GM12878 (cell line): ENCODE data around the gene TTC16. TPM values are rescaled to one million over a fixed set of nuclear protein-coding genes. Genes with fewer than 3 reads are reported as not detected.

ENCODE experiments used
- ATAC-seq: fragments of 200-7000 bp; cut with Tn5 transposase; 3 replicates; pipeline ENCODE4 v1.9.1; 2020; ENCODE audit warnings: mild to moderate bottlenecking, moderate library complexity
- BruUV-seq: library from RNA; stranded (reverse); fragments of 400-500 nt; replicated peaks from 2 replicates; lab custom pipeline; 2021; lab: Mats Ljungman, UMichigan
- CTCF ChIA-PET: fragments of 300-600 bp; sonication (Branson Sonifier 250); formaldehyde crosslinking; extraction: SDS; loops from one replicate; lab custom pipeline; 2021; ENCODE audit warnings: inconsistent platforms; lab: Yijun Ruan, JAX
- POLR2A ChIA-PET: fragments of 350-600 bp; formaldehyde crosslinking; extraction: SDS; loops from one replicate; lab custom pipeline; 2021; ENCODE audit warnings: inconsistent platforms; lab: Charles Lee
- RAD21 ChIA-PET: fragments of 300-600 bp; sonication (Branson Sonifier 250); formaldehyde crosslinking; loops from one replicate; lab custom pipeline; 2023; ENCODE audit warnings: antibody characterized with exemption; ENCODE audit not compliant: unreplicated experiment; lab: Charles Lee
- SMC1A ChIA-PET: fragments of 300-600 bp; sonication (Branson Sonifier 250); formaldehyde crosslinking; loops from one replicate; lab custom pipeline; 2023; ENCODE audit not compliant: unreplicated experiment, uncharacterized antibody; lab: Charles Lee
- DNase-seq: peaks from one replicate; pipeline ENCODE4 v3.0.0-alpha.2; 2011; ENCODE audit warnings: low read depth, low spot score
- FAIRE-seq: peaks from 3 replicates; lab custom pipeline; 2011; peaks lifted over from hg19 to GRCh38; lab: Jason Lieb, UNC
- H2AFZ ChIP-seq: 2 replicates; pipeline ENCODE4 v1.6.0; 2011; ENCODE audit warnings: low read depth, low read length, control low read depth; ENCODE audit not compliant: control insufficient read depth
- H3K27ac ChIP-seq: 2 replicates; pipeline ENCODE4 v1.5.1; 2011; ENCODE audit warnings: control low read depth; ENCODE audit not compliant: control insufficient read depth, insufficient read depth
- H3K27me3 ChIP-seq, 2 experiments: replicated peaks in 1 of 2; 2 replicates each; pipeline versions ENCODE4 v1.6.0 to v1.6.1; 2011; ENCODE audit warnings: low read length in 1 of 2; ENCODE audit not compliant: control insufficient read depth in 2 of 2, insufficient read depth in 2 of 2
- H3K36me3 ChIP-seq, 2 experiments: 2 replicates each; pipeline ENCODE4 v1.5.1; 2011; ENCODE audit warnings: low read length in 1 of 2; ENCODE audit not compliant: control insufficient read depth in 2 of 2, insufficient read depth in 2 of 2
- H3K4me1 ChIP-seq: 2 replicates; pipeline ENCODE4 v1.6.1; 2011; ENCODE audit warnings: mild to moderate bottlenecking, low read length, moderate library complexity, mixed read lengths; ENCODE audit not compliant: control insufficient read depth, insufficient read depth
- H3K4me2 ChIP-seq: 2 replicates; pipeline ENCODE4 v1.6.0; 2011; ENCODE audit warnings: control low read depth; ENCODE audit not compliant: control insufficient read depth, insufficient read depth
- H3K4me3 ChIP-seq: fragments of 200-600 bp; sonication (generic); 2 replicates; pipeline ENCODE4 v1.5.1; 2016
- H3K79me2 ChIP-seq: 2 replicates; pipeline ENCODE4 v1.6.0; 2011; ENCODE audit warnings: low read length; ENCODE audit not compliant: control insufficient read depth, insufficient read depth
- H3K9ac ChIP-seq: 2 replicates; pipeline ENCODE4 v1.8.0; 2011; ENCODE audit warnings: low read length, control low read depth, mixed read lengths; ENCODE audit not compliant: control insufficient read depth, insufficient read depth
- H3K9me3 ChIP-seq: replicated peaks from 3 replicates; pipeline ENCODE4 v1.5.1; 2011; ENCODE audit warnings: mild to moderate bottlenecking, low read length; ENCODE audit not compliant: control insufficient read depth, insufficient read depth
- H4K20me1 ChIP-seq: 2 replicates; pipeline ENCODE4 v1.6.0; 2011; ENCODE audit not compliant: control insufficient read depth, insufficient read depth
- CBX5 ChIP-seq: sonication (generic); IDR thresholded peaks from 2 replicates; pipeline ENCODE4 v1.6.1; 2016; ENCODE audit warnings: low read depth, moderate library complexity, mild to moderate bottlenecking, inconsistent platforms
- DPF2 ChIP-seq: fragments of 450-650 bp; IDR thresholded peaks from 2 replicates; pipeline ENCODE4 v1.6.1; 2017; ENCODE audit warnings: mild to moderate bottlenecking
- EZH2 ChIP-seq: IDR thresholded peaks from 2 replicates; pipeline ENCODE4 v1.6.1; 2012; ENCODE audit warnings: low read depth, mild to moderate bottlenecking, control low read depth, inconsistent platforms, low read length, borderline replicate concordance; ENCODE audit not compliant: control insufficient read depth
- IKZF1 ChIP-seq: fragments of 450-650 bp; conservative IDR thresholded peaks from 2 replicates; pipeline ENCODE4 v1.6.1; 2017; ENCODE audit warnings: antibody characterized with exemption, mild to moderate bottlenecking
- MTA3 ChIP-seq: IDR thresholded peaks from 2 replicates; pipeline ENCODE4 v1.6.1; 2012; ENCODE audit warnings: low read length, inconsistent platforms, borderline replicate concordance
- NFYB ChIP-seq: IDR thresholded peaks from 2 replicates; pipeline ENCODE4 v1.6.1; 2011; ENCODE audit warnings: low read depth, mild to moderate bottlenecking, low read length, improper control_type of control experiment, moderate library complexity; ENCODE audit not compliant: insufficient read depth
- NKRF ChIP-seq: fragments of 450-650 bp; conservative IDR thresholded peaks from 2 replicates; pipeline ENCODE4 v1.6.1; 2017; ENCODE audit warnings: mild to moderate bottlenecking, moderate library complexity
- PAX8 ChIP-seq: fragments of 450-650 bp; IDR thresholded peaks from 2 replicates; pipeline ENCODE4 v1.6.1; 2017; ENCODE audit warnings: mild to moderate bottlenecking, moderate library complexity
- PML ChIP-seq: IDR thresholded peaks from 2 replicates; pipeline ENCODE4 v1.6.1; 2012; ENCODE audit warnings: low read length, inconsistent platforms
- SUZ12 ChIP-seq: fragments of 200-600 bp; sonication (generic); IDR thresholded peaks from one replicate; pipeline ENCODE4 v1.6.1; 2018; ENCODE audit warnings: antibody characterized with exemption, mild to moderate bottlenecking; ENCODE audit not compliant: unreplicated experiment
- ZBTB11 ChIP-seq: fragments of 450-650 bp; formaldehyde crosslinking; IDR thresholded peaks from 2 replicates; pipeline ENCODE4 v1.5.0; 2022; ENCODE audit warnings: mild to moderate bottlenecking, missing genetic modification characterization
- ZSCAN29 ChIP-seq: fragments of 450-650 bp; IDR thresholded peaks from 2 replicates; pipeline ENCODE4 v1.6.1; 2017; ENCODE audit warnings: mild to moderate bottlenecking, moderate library complexity
- WGBS: methylation state at CpG from one replicate; pipeline ENCODE4 v1.1.6; 2016; ENCODE audit warnings: low lambda C conversion rate; ENCODE audit not compliant: insufficient replicate concordance, insufficient coverage; ENCODE audit errors: missing lambda C conversion rate; 5-methylcytosine and 5-hydroxymethylcytosine counted together
- in situ Hi-C: fragments of 300-500 bp; cut with MboI; formaldehyde crosslinking; loops from 9 replicates; pipeline ENCODE4 v1.14.3; 2018; ENCODE audit warnings: mixed read lengths
- intact Hi-C: fragments of 100-400 bp; cut with micrococcal nuclease; formaldehyde crosslinking; loops from one replicate; pipeline ENCODE4 v1.14.2; 2022; ENCODE audit not compliant: unreplicated experiment
- polyA plus RNA-seq, 11 experiments: library from polyadenylated mRNA; depleted of rRNA in 4 of 11; unstranded in 6 of 11; stranded (reverse) in 5 of 11; fragments of >200 nt; fragmentation: Nextera tagmentation in 4 of 11; fragmentation: Illumina TruSeq in 1 of 11; extraction: Ambion mirVana in 4 of 11; extraction: Trizol in 1 of 11; gene quantifications; 1 replicate in 1 of 11; 2 replicates in 10 of 11; pipeline versions ENCODE4 v1.2.1 to v1.2.3, GENCODE V29; 2011 to 2016; ENCODE audit warnings: inconsistent platforms in 2 of 11, missing spikeins in 2 of 11, low read depth in 1 of 11
- total RNA-seq, 4 experiments: library from RNA; depleted of rRNA in 3 of 4; stranded (reverse); fragments of >200 nt in 3 of 4; fragmentation: Illumina TruSeq in 1 of 4; extraction: Trizol in 1 of 4; gene quantifications; 2 replicates each; pipeline versions ENCODE4 v1.2.1 to v1.2.3, GENCODE V29; 2013 to 2021
- TF ChIP-seq, protein P1 (sequence below): fragments of 450-650 bp; IDR thresholded peaks from 2 replicates; pipeline ENCODE4 v1.6.1; 2016; ENCODE audit warnings: mild to moderate bottlenecking

TTC16 gene
- total and polyA plus RNA-seq, 10 of the 15 experiments (the other 5 are each of a cell fraction or from before 2014, with no cell fraction given): 0.03 TPM; not detected in 9

DNA sequence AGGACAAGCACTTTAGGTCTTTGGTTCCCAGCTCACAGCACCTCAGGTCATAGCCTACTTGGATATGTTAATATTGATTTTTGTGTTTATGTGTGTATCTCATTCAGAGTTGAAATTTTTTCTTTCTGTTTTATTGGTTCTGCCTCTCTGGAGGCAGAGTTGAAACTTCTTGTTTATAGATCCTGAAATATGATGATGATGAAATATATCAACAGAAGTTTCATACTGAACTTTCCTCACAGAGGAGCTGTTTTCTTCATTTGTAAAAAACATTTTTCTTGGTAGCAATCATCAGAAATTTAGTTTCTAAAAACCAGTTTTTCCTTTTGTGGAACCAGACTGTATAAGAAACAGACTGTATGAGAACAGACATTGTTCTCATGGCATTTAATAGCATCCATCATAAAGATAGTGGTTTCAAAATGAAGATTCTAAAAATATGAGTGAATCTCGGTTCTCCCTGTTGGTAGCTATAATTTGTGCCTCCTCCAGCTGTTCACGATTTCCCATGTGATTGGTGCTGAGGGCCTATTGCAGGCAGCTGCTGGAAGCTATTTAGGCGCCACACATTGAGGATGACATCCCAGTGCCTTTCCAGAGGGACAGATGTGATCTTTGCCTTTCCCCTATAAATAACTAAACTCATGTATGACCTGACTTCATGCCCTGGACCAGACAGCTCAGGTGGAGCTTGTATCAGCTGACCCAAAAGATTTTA lies 48.6 kb upstream of the TTC16 start (continued):
- TF ChIP-seq NFYB: no peak
- TF ChIP-seq PML: no peak
- TF ChIP-seq ZSCAN29: no peak

GRCh38 chr9:127667906-127668305 lies 48.0 kb upstream of the TTC16 start:
- Histone ChIP-seq H3K4me3 (no peak overlapping the region), H3K9ac (no peak overlapping the region), H3K79me2 (no peaks in the 10 kb centered on the region), H3K27me3 (peaks cover 2 to 9% of the 10 kb centered on the region in 2 experiments; a peak in 2 of 4 replicates), H3K9me3 (no peaks in the 10 kb centered on the region), H4K20me1 (no peaks in the 10 kb centered on the region), H2AFZ (no peak overlapping the region), H3K4me2 (no peak overlapping the region), H3K4me1 (no peaks in the 10 kb centered on the region), H3K36me3 (no peaks in the 10 kb centered on the region), H3K27ac (no peak overlapping the region)
- in situ Hi-C loops (no loop called here), intact Hi-C loops (no loop called here)
- ChIA-PET SMC1A (no interaction called here), RAD21 (no interaction called here), CTCF (interaction anchor here (0.5 to 2.2 kb wide), 3 partner anchors 9 to 455 kb away, joined by 3 to 6 read pairs (median 3); no protein-coding TSS in a partner anchor), POLR2A (no interaction called here)
- WGBS: 56% methylated on average over 18 of the region's 18 CpGs
- BruUV-seq: no TSS peak
- no peak for DNase-seq
- no peak for FAIRE-seq
- ATAC-seq: no peak
- TF ChIP-seq DPF2 (no peak), EZH2 (no peak), IKZF1 (no peak), CBX5 (no peak), MTA3 (no peak), PAX8 (no peak), NKRF (no peak), ZBTB11 (CRISPR knock-in tag) (no peak), SUZ12 (no peak)
- TF ChIP-seq, protein P1, sequence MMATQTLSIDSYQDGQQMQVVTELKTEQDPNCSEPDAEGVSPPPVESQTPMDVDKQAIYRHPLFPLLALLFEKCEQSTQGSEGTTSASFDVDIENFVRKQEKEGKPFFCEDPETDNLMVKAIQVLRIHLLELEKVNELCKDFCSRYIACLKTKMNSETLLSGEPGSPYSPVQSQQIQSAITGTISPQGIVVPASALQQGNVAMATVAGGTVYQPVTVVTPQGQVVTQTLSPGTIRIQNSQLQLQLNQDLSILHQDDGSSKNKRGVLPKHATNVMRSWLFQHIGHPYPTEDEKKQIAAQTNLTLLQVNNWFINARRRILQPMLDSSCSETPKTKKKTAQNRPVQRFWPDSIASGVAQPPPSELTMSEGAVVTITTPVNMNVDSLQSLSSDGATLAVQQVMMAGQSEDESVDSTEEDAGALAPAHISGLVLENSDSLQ: no peak
